ENCODE data around the gene CAP2. TPM values are rescaled to one million over a fixed set of nuclear protein-coding genes. Genes with fewer than 3 reads are reported as not detected.
"Not testable (repeated sequence)": the region's sequence is repeated elsewhere in the genome, so short reads cannot be mapped to it uniquely, and the experiment has no call there.

The CAP2 gene
- total RNA-seq, 2 donors from 2014 or later: 69.6 to 79.5 TPM

- DNase-seq: no peak
- ATAC-seq: no peak
- intact Hi-C loops (cut with DNase I): no loop called here
Measured at GRCh38 chr6:17427617-17428016, 34.2 kb downstream of the CAP2 start.

- ATAC-seq; intact Hi-C loops (cut with DNase I); DNase-seq: not testable (repeated sequence)
Measured at GRCh38 chr6:17428595-17429120, 35.3 kb downstream of the CAP2 start.

DNA sequence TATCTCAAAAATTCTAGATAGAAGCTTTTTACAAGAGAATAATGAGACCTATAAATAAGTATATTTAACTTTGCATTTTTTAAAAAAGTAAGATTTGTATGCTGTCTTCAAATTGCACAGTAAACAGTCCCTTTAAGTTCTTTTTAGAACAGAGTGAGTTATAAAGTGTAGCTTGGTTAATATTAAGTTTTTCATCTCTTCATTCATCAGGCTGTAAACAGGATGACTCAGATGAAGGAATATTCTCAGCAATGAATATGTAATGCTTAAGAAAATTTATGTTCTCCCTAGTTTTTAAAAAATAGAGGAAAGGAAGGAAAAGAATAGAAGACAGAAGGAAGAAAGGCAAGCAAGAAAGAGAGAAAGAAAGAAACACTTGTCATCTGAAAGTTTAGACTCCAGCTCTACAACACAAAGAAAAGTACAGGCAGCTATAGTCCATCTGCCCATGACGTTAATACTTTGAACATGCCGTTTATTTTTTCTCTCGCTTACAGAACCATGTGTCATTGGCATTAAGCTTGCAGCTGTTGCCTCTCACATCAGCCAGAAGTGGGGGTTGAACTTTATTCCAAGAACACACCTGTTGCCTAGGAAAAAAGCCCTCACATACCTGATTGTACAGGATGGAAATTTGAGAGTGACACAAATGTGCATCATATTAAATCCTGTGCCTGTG, 36.1 kb downstream of the CAP2 start:
- intact Hi-C loops (cut with DNase I): no loop called here
- ATAC-seq: peak in 1 of 2 donors; percentile 33
- no peak for DNase-seq

DNA sequence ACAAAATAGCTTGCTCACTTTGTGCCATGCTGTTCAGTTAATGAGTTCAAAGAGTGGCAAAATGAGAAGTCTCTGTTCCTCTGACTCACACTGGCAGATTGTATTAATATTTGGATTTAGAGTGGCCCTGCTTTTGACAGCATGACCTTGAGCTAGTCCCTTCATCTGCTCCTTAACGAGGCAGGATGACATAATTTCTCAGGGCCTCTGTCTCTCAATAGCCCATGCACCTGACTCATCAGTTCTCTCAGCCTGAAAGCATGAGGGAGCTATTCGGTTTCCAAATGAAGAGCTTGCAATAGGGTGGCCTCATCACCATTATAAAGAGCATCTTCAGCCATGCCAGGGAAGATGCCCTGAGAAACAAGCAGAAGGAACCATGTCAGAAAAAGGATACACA, 38.2 kb downstream of the CAP2 start:
- DNase-seq: no peak
- intact Hi-C loops (cut with DNase I): no loop called here
- ATAC-seq: peak in 1 of 2 donors; percentile 93

DNA sequence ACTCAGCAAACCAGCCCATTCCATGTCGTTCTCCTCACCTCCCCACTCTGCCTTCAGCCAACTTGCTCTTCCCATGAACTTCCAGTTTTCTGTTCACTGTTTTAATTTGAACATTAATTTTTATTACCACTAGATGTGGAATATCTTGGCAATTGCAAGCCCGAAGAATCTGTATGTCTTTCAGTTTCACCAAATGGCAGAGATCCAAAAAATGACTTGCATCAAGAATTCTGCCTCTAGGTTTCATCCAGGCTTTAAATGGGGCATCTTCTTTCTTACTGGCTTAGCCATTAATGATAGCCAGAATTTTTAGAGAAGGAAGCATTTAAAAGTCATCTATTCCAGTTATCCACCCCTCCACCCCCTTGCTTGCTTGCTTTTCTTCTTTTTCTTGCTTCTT, 39.0 kb downstream of the CAP2 start:
- DNase-seq: no peak
- intact Hi-C loops (cut with DNase I): no loop called here
- no peak for ATAC-seq

- ATAC-seq: no peak
Measured at GRCh38 chr6:17439243-17439993, 46.0 kb downstream of the CAP2 start.

DNA sequence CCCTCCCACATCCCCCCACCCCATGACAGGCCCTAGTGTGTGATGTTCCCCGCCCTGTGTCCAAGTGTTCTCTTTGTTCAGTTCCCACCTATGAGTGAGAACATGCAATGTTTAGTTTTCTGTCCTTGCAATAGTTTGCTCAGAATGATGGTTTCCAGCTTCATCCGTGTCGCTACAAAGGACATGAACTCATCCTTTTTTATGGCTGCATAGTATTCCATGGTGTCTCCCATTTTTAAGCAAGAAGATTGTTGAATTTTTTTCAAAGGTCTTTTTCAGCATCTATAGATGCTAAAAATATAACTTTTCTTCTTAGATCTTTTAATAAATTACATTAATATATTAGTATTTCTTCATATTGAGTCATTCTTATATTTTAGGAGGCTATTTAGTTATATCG, 47.4 kb downstream of the CAP2 start:
- DNase-seq; intact Hi-C loops (cut with DNase I); ATAC-seq: not testable (repeated sequence)

More at GRCh38 chr6:17439243-17439993, 46.0 kb downstream of the CAP2 start:
- intact Hi-C loops (cut with DNase I): no loop called here
- no peak for DNase-seq

DNA sequence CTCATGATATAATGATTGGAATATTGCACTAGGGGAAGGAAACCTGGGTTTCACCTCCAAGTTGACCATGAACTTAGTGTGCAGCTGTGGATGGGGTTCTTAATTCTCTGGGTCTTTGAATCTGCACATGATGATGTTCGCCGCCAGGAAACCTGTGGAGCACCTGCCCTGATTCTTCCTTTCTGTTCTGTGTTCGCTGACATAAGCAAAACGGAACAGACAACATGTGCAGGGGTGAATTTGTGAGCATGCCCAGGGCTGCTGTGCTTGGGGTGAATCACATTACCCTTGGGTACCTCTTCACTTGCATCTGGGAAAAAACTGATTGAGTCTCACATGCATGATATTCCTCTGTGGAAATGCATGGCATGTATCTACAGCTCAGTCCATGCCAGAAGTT, 48.8 kb downstream of the CAP2 start:
- DNase-seq: no peak
- intact Hi-C loops (cut with DNase I): no loop called here
- no peak for ATAC-seq

DNA sequence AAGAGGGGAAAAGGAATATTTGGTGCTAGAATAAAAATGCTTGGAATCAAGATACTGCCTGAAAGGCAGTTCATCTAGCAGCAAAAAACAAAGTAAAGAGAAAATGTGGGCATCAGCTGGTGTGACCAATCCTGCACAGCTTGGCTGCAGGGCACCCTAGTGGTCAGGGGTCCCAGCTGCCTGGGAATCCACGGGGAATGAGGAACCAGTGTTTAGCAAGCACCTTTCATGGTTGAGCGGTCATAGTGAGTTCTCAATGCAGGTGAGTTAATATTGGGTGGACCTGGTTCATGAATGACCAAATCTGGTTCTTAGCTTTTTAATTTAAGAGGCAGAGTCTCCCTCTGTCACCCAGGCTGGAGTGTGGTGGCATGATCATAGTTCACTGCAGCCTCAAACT, 53.3 kb downstream of the CAP2 start:
- DNase-seq (no peak), ATAC-seq (no peak)
- intact Hi-C loops (cut with DNase I): no loop called here

DNA sequence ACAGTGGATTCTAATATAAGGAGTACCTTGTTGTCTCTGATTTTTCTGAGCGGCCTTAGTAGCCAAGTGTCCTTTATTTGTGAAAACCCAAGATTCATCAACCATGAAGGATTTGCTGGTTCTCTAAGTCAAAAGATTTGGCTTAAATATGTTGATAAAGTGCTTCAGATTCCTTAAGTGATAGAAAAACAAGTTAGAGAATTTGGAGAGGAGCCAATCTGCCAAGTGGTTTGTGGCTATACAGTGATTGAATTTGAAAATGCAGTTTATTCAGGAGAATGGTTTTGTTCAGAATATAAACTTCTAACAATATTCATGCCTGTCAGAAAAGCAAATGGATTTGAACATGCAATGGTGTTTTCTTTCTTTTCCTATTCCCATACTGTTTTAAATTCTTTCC, 54.8 kb downstream of the CAP2 start:
- no peak for ATAC-seq
- DNase-seq: no peak
- intact Hi-C loops (cut with DNase I): no loop called here

DNA sequence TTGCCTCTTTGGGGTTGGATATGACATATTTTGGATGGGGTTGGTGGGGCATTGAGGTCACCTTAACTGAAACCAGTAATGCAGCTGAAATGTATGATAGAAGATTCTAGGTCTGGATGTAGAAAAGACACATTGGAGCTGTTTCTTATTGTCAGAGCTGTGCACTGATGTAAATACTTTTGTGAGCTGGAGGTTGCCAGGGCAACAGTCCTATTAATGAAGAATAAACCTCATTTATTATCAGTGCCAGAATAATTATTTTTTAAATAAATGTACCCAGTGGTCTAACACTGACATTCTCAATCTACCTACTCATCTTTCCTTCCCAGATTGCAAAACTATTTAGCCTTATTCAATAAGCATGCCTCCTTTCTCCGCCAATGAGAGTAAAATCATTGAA, 57.0 kb downstream of the CAP2 start:
- intact Hi-C loops (cut with DNase I): no loop called here
- ATAC-seq (no peak), DNase-seq (no peak)

DNA sequence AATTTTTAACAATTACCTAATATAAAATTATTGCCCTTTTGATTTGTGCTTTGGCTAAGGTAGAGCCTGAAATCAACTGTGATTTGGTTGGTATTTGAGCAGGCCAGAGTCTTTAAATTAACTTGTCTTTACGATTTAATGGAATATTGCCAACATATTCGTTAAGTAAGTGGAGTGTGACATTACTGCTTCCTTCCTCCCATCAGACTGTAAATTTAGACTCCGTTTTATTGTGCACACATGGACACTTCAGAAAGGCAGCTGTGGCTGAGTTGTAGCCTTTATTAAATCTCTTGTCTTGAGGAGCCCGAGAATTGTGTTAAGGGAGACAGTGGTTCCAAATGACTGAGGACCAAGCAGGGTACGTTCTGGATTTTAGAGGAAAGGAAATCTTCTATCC, 57.4 kb downstream of the CAP2 start:
- ATAC-seq (no peak), DNase-seq (no peak)
- intact Hi-C loops (cut with DNase I): no loop called here

DNA sequence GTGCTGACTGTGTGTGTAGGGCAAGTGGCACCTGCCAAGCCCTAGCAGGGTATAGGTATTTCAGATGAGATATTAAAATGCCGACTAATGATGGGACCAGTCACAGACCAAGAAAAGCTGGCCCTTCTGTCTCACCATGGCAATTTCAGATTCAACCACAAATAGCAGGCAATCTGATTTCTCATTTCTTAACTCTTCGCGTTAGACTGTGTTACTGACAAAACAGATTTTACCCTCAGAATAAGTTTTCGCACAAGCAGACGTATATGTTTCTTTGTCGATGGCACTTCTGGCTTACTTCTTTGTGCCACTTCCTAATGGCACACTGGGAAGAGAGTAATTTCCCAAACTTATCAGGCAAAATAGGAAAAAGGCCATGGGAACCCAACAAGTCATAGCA, 58.7 kb downstream of the CAP2 start:
- ATAC-seq (no peak), DNase-seq (no peak)
- intact Hi-C loops (cut with DNase I): no loop called here

DNA sequence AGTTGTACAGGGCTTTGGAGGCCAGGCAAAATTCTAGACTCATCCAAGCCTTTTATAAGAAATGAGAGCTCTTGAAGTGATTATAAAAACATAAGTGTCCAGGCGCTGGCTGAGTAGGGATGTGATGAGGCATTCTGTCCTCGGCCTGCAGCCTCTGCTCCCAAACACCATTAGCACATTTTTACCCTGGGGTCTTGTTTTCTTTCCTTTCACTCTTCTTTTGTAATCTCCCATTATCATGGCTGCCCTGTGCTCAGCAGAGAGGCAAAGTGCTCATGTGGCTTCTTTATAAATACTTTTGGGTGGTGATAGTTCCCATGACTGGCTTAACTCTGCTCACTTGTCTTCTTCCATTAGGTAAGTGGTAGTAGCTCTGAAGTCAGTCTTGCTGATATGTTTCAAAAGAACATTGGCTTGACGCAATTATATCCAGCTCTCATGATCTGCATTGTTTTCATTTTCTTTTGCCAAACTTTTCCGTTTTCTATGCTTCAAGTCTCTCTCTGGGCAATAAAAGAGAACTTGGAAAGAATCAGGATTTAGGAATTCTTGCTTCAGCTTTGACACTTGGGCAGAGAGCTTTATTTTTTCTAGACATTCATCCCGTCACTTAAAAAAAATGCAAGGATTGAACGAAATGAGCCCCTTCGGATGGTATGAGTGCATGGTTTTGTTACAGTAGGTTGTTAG, 61.1 kb downstream of the CAP2 start:
- peak in 1 of 2 donors; percentile 44 for ATAC-seq
- intact Hi-C loops (cut with DNase I): no loop called here
- DNase-seq: no peak

DNA sequence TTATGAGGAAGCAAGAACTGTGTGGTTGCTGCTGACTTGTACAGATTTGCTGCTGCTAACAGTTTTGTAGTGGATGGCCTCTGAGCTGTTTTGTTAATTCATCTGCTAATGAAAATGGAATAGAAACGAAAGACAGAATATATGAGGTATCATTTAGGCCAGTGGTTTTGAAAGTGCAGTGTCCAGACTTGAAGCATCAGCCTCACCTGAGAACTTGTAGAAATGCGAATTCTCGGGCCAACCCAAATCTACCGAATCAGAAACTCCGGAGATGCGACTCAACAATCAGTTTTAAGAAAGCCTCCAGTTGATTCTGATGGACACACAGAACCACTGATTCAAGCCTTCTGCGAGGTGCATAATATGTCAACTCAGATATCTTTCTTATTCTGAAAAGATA, 62.5 kb downstream of the CAP2 start:
- DNase-seq (no peak), ATAC-seq (no peak)
- intact Hi-C loops (cut with DNase I): no loop called here

- no peak for DNase-seq
- no peak for ATAC-seq
- intact Hi-C loops (cut with DNase I): no loop called here
Measured at GRCh38 chr6:17456711-17457110, 63.3 kb downstream of the CAP2 start.

DNA sequence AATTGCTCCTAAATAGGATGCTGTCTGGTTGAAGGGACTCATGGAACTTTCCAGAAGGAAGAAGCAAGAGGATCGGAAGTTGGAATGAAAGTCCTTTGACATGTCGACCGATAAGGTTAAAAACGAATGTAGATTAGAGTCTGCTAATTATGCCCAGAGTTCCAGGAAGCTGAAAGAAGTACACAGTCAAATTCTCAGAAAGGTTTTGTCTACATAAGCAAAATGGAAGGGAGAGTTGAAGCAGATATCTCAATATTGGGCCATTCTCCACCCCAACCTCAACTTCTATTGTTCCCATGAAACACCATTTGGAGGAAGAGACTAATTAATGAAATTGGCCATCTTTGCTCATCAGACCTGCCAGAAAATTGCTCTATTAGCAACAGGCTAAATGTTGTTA, 64.0 kb downstream of the CAP2 start:
- intact Hi-C loops (cut with DNase I): no loop called here
- ATAC-seq: no peak
- DNase-seq: no peak

- DNase-seq (no peak), ATAC-seq (no peak)
- intact Hi-C loops (cut with DNase I): no loop called here
Measured at GRCh38 chr6:17457956-17458355, 64.6 kb downstream of the CAP2 start.

DNA sequence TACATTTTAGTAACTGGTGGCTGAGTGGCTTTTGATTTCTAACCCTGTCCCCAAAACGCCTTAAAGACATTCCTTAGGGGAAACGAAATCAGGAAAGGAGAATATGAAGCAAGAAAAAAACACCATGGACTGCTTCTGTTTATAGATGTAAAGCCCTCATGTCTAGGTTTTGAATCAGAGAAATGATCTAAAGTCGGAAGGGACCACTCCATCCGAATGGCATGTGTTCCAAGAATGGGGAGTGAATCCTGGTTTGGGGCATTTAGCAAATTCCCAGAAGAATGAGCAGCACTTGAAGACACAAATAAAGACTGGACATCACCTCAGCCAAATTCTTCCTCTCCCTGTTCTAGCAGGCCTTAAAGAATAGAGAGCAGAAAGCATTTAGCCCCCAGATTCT, 65.6 kb downstream of the CAP2 start:
- intact Hi-C loops (cut with DNase I): no loop called here
- DNase-seq (no peak), ATAC-seq (no peak)

- DNase-seq (no peak), ATAC-seq (no peak)
- intact Hi-C loops (cut with DNase I): no loop called here
Measured at GRCh38 chr6:17460862-17461261, 67.5 kb downstream of the CAP2 start.

Data from left cardiac atrium (tissue), 4 donors.